NOMO-1 treated with DMSO at 0.1 percent for 48 hours (cell line): ENCODE measurements around the gene DOCK6.
A peak's percentile ranks its signal among the peaks of the same experiment; 100 is the strongest.
"Not testable (repeated sequence)": the region's sequence is repeated elsewhere in the genome, so short reads cannot be mapped to it uniquely, and the experiment has no call there.

Source experiments
- DNase-seq: peaks from one replicate; lab custom pipeline; 2025; ENCODE audit not compliant: unreplicated experiment; lab: John Stamatoyannopoulos, UW

The DOCK6 gene

DNA sequence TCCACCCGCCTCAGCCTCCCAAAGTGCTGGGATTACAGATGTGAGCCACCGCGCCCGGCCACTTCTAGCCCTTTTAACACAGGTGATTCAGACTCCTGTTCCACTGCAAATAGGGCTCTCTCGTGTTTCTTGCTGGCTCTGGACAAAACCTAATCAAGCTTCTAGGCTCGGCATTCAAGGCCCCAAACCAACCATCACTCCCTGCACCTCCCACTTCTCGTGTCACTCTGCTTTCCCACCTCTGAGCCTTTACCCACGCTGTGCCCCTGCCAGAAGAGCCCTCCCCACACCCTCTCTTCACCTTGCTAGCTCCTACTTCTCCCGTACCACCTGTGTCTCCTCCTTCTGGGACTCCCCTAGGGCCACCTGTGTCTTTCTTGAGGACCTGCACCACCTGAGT, 84.7 kb downstream of the DOCK6 start:
- no peak for DNase-seq

- no peak for DNase-seq
Measured at GRCh38 chr19:11176466-11177193, 85.7 kb downstream of the DOCK6 start.

GRCh38 chr19:11175920-11176319, 86.4 kb downstream of the DOCK6 start:
- no peak for DNase-seq

DNA sequence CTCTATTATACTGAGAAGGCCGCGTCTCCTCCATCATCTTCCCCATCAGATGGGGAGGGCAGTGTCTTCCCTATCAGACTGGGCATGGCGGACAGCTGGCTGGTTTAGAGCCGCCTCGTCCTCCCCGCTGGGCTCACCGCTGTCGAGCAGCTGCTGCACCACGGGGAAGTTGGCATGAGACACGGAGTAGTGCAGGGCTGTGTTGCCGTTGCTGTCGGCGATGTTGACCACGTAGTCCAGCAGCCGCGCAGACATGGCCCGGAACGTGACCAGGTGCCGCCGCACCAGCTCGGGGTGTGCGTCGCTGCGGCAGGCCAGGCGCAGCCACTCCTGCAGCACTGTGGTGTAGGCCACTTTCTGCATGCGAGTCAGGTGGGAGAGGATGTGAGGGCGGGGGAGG, 88.0 kb downstream of the DOCK6 start:
- no peak for DNase-seq

DNA sequence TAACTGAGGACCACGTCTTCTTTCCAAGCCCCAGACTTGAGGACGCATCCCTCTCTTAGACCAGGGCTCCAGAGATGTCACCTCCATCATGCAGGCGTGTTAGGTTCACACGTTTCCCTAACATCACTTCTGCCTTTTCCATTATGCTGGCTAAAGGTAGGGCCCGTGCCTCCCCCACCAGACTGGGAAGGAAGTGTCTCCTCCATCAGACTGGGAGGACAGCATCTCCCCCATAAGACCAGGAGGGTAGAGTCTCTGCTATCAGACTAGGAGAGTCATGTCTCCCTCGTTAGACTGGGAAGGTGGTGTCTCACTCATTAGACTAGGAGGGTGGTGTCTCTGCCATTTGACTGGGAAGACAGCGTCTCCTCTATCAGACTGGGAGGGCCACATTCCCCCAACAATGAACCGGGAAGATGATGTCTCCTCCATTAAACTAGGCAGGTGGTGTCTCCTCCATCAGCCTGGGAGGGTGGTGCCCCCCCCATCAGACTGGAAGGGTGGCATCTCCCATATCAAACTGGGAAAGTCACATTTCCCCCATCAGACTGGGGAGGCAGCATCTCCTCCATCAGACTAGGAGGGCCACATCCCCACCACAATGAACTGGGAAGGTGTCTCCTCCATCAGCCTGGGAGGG, 88.7 kb downstream of the DOCK6 start:
- DNase-seq: no peak

DNA sequence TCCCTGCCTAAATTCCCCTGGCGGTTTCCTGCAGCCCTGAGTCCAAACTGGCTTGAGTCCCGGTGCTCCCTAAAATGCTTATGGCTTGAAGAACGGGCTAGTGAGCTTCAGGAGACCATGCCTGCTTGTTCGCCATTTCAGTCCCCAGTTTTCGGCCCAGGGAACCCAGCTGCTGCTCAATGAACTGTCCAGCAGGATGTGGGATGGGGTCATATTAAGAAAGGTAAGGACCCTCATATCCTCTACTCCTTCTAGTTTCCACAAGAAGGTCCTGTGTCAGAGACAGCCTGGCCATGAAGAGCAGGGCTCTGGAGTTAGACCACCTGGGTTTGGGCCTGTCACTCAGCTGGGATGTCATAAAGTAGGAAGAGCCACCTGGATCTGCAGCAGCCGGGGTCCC, 89.7 kb downstream of the DOCK6 start:
- no peak for DNase-seq

GRCh38 chr19:11171144-11171543, 91.2 kb downstream of the DOCK6 start:
- no peak for DNase-seq

- no peak for DNase-seq
Measured at GRCh38 chr19:11169896-11170678, 92.2 kb downstream of the DOCK6 start.

GRCh38 chr19:11168568-11168967, 93.8 kb downstream of the DOCK6 start:
- no peak for DNase-seq

GRCh38 chr19:11166281-11167142, 95.8 kb downstream of the DOCK6 start:
- DNase-seq: no peak

- DNase-seq: no peak
Measured at GRCh38 chr19:11165486-11166030, 96.8 kb downstream of the DOCK6 start.

DNA sequence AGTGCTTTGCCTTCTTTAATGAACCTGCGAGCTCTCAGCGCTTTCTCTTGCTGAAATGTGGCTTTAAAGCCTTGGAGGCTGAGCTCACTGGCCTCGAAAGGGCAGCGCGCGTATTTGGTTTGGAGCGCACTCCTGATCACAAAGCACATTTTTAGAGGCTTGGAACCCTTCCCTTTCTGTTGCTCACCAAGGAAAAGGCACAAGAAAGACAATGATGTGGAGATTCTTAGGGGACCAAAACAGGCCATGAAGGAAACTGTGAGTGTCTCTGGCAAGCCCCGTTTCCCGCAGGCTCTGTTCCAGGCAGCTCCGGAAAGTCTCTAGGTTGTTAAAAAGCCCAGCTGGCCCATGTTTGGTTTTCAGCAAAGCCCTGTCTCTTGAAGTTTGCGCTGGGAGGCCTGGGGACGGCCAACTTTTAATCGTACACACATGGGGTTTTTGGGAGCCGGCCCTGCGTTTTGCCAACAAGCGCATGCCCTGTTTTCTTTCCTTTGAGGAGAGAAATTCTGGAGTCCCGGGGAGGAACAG, 97.4 kb downstream of the DOCK6 start:
- no peak for DNase-seq

GRCh38 chr19:11164296-11164695, 98.0 kb downstream of the DOCK6 start:
- DNase-seq: no peak

GRCh38 chr19:11160440-11160768, 101.9 kb downstream of the DOCK6 start:
- DNase-seq: not testable (repeated sequence)

GRCh38 chr19:11159598-11160439, 102.5 kb downstream of the DOCK6 start:
- DNase-seq: no peak

DNA sequence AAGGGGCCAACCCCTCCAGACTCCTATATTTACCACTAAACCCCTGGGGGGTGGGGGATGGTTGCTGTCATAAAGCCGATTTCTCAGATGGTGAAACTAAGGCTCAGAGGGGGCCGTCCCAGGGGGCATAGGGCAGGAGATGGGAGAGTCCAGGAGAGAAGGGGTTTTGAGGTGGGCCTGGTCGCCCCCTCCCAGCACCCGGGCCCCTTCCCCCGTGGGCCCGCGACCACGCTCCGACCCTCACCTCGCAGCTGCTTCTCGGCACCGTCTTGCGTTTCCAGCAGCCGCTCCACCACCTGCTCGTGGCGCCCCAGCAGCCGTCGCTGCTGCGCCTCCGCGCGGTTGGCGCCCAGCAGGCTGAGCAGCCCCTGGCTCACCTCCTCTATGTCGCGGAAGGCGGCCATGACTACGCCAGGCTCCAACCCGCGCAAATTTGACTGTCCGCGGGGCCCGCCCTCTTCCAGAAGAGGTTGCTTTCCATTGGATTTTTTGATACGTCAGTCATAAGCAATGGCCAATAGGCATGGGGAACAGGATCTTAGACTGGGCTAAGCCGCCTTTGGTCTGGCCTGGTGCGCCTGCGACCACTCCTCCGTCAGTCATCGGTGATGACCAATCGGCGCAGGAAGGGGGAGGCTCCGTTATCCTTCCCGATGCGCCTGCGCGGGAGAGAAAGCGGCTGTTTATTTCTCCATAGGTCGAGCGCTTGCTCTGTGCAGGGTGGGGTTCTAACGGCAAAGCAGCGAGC, 106.8 kb downstream of the DOCK6 start, which contains the start of gene SPC24:
Gene SPC24, minus strand, starts transcription at position 410 of the 748 bp plus-strand sequence. Its CDS starts 6 bp downstream, at position 404.
- peak; percentile 99 for DNase-seq

DNA sequence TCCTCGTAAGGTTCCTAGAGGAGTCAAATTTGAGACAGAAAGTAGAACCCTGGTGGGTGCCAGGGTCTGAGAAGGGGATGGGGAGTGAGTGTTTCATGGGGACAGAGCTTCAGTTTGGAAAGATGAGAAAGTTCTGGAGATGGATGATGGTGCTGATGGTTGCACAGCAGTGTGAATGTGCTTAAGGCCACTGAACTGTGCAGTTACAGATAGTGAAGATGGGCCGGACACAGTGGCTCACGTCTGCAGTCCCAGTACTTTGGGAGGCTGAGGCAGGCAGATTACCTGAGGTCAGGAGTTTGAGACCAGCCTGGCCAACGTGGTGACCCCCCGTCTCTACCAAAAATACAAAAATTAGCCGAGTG, 107.7 kb downstream of the DOCK6 start:
- no peak for DNase-seq

GRCh38 chr19:11152318-11153062, 109.8 kb downstream of the DOCK6 start:
- DNase-seq: no peak
